ACC112 (cell line): ENCODE data around the gene SCUBE3.

Source experiments
- H2AFZ ChIP-seq: fragments of 200-600 bp; sonication (generic); one replicate; pipeline ENCODE4 v1.6.0; 2017; ENCODE audit warnings: antibody characterized with exemption, low read length; ENCODE audit not compliant: unreplicated experiment
- H3K27ac ChIP-seq: fragments of 200-600 bp; sonication (generic); 2 replicates; pipeline ENCODE4 v1.5.1; 2014; ENCODE audit warnings: low read depth, mild to moderate bottlenecking, antibody characterized with exemption, low read length, moderate library complexity
- H3K27me3 ChIP-seq: fragments of 200-600 bp; sonication (generic); 2 replicates; pipeline ENCODE4 v1.6.1; 2014; ENCODE audit warnings: mild to moderate bottlenecking, antibody characterized with exemption, low read length, moderate library complexity, mixed read lengths; ENCODE audit not compliant: insufficient read depth
- H3K36me3 ChIP-seq: fragments of 200-600 bp; sonication (generic); 2 replicates; pipeline ENCODE4 v1.6.1; 2016; ENCODE audit warnings: mild to moderate bottlenecking, antibody characterized with exemption, low read length, moderate library complexity, mixed read lengths; ENCODE audit not compliant: insufficient read depth
- H3K4me1 ChIP-seq: fragments of 200-600 bp; sonication (generic); one replicate; pipeline ENCODE4 v1.6.1; 2016; ENCODE audit warnings: low read length, mixed read lengths; ENCODE audit not compliant: insufficient read depth, unreplicated experiment, control insufficient read depth
- H3K4me3 ChIP-seq: fragments of 200-600 bp; sonication (generic); 2 replicates; pipeline ENCODE4 v1.5.1; 2014; ENCODE audit warnings: mild to moderate bottlenecking, low read depth, low read length
- H3K79me2 ChIP-seq: fragments of 200-600 bp; sonication (generic); one replicate; pipeline ENCODE4 v1.6.0; 2016; ENCODE audit warnings: low read length; ENCODE audit not compliant: control insufficient read depth, unreplicated experiment, insufficient read depth

The SCUBE3 gene

GRCh38 chr6:35299674-35300073 is 85.9 kb downstream of the SCUBE3 start:
- H3K4me1 ChIP-seq: peaks cover 9% of the 10 kb centered on the region
- no peak overlapping the region for H3K4me3 ChIP-seq
- H3K36me3 ChIP-seq: no peaks in the 10 kb centered on the region
- no peak overlapping the region for H3K27ac ChIP-seq
- H3K79me2 ChIP-seq: no peaks in the 10 kb centered on the region
- no peaks in the 10 kb centered on the region for H3K27me3 ChIP-seq
- no peak overlapping the region for H2AFZ ChIP-seq

- Histone ChIP-seq H3K4me3 (no peak overlapping the region), H3K79me2 (no peaks in the 10 kb centered on the region), H3K27ac (no peak overlapping the region), H3K27me3 (no peaks in the 10 kb centered on the region), H3K36me3 (no peaks in the 10 kb centered on the region), H2AFZ (no peak overlapping the region), H3K4me1 (peaks cover 9% of the 10 kb centered on the region)
Observed at GRCh38 chr6:35300848-35301247, 87.1 kb downstream of the SCUBE3 start.
